ENCODE data around the gene CGB1. TPM values are rescaled to one million over a fixed set of nuclear protein-coding genes. Genes with fewer than 3 reads are reported as not detected.

Gene CGB1
- total RNA-seq, 6 experiments from 2014 or later = 0.38 to 1.0 TPM; not detected in 4

GRCh38 chr19:49004133-49004532 lies 32.6 kb downstream of the CGB1 start:
- H3K27ac Mint-ChIP-seq = no peak overlapping the region; the same call in 1 of the 2 replicates
- H3K36me3 Mint-ChIP-seq (ENCODE audit: low read depth) = peaks cover 10% of the 10 kb centered on the region
- H3K4me3 Mint-ChIP-seq = no peak overlapping the region
- no peak for DNase-seq
- H3K4me1 Mint-ChIP-seq (ENCODE audit: low read depth) = peaks cover 10% of the 10 kb centered on the region
- H3K9me3 Mint-ChIP-seq = no peaks in the 10 kb centered on the region
- TF ChIP-seq CTCF (IDR thresholded peaks at IDR 0.05) = no peak
- H3K27me3 Mint-ChIP-seq (ENCODE audit: insufficient read depth) = peaks cover 1% of the 10 kb centered on the region; the same call in 1 of the 2 replicates

DNA sequence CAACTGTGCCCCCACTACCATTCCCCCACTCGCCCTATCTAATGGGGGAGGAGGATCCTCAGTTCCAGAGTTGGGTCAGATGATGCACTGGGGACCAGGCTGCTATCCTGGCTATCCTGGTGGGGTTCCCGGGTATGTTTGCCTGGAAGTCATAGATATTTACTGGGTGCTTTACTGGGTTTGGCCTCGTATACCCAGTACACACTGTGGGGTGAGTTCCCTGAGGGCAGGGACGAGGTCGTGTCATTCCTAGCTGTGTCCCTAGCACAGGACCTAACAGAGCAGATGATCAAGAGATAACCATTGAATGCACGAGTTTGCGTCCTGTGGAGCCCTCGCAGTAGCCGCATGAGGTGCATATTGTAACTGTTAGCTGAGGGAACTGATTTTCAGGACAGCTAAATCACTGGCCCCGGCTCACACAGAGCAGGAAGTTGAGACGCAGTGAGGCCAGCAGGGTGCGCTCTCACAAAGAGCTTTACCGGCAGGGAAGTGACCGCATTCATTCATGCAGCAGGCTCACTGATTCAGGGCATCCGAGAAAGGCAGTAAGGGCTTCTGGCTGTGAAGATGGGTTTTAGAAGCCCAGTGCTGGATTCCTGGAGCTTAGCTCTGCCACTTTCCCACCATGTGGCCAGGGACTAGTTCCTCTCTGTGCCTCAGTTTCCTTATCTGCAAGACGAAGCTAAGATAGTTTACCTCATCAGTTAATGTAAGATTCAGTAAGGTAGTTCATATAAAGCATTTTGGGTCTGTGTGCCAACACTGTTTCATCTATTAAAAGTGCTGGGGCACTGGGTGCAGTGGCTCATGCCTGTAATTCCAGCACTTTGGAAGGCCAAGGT lies 37.0 kb downstream of the CGB1 start:
- peaks cover 11% of the 10 kb centered on the region for H3K36me3 Mint-ChIP-seq (ENCODE audit: low read depth)
- H3K27me3 Mint-ChIP-seq (ENCODE audit: insufficient read depth) = no peaks in the 10 kb centered on the region; the same call in 1 of the 2 replicates

DNA sequence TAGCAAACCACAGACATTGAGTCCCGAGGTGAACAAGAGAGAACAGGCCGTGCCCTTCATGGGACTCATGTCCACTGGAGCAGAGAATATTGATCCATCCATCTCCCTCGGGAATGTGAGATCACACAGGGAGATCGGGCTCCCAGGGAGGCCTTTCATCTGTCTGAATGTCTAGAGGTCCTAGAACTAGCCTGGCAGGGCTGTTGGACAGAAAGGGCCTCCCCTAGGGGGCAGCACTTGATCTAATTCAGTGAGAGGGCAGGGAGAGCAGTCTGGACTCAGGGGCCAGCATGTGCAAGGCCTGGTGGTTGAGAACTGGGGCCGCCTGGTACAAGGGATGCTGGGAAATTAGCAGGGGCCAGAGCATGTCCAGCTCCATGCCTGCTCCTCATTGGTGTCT lies 38.7 kb downstream of the CGB1 start:
- TF ChIP-seq CTCF (IDR thresholded peaks at IDR 0.05) = peak; percentile 82
- no peaks in the 10 kb centered on the region for H3K9me3 Mint-ChIP-seq
- peaks cover 35% of the 10 kb centered on the region for H3K4me1 Mint-ChIP-seq (ENCODE audit: low read depth)
- peaks cover 2% of the 10 kb centered on the region; the same call in 1 of the 2 replicates for H3K27me3 Mint-ChIP-seq (ENCODE audit: insufficient read depth)
- peak; percentile 50 for DNase-seq
- peak overlapping the region; percentile 42; the same call in 1 of the 2 replicates for H3K27ac Mint-ChIP-seq
- H3K36me3 Mint-ChIP-seq (ENCODE audit: low read depth) = peaks cover 18% of the 10 kb centered on the region
- H3K4me3 Mint-ChIP-seq = no peak overlapping the region

More for the DNA sequence above, 37.0 kb downstream of the CGB1 start:
- DNase-seq = peak; percentile 50
- peak; percentile 86 for TF ChIP-seq CTCF (IDR thresholded peaks at IDR 0.05)
- Mint-ChIP-seq H3K4me1 (ENCODE audit: low read depth) (peaks cover 26% of the 10 kb centered on the region), H3K9me3 (no peaks in the 10 kb centered on the region), H3K4me3 (no peak overlapping the region), H3K27ac (peak overlapping the region; percentile 66)

- no peak for TF ChIP-seq CTCF (IDR thresholded peaks at IDR 0.05)
- Mint-ChIP-seq H3K27ac (peak overlapping the region; percentile 95), H3K27me3 (ENCODE audit: insufficient read depth) (peaks cover 2% of the 10 kb centered on the region; the same call in 1 of the 2 replicates), H3K4me1 (ENCODE audit: low read depth) (peaks cover 38% of the 10 kb centered on the region), H3K36me3 (ENCODE audit: low read depth) (peaks cover 24% of the 10 kb centered on the region), H3K9me3 (no peaks in the 10 kb centered on the region), H3K4me3 (peak overlapping the region; percentile 99)
- DNase-seq = no peak
Observed at GRCh38 chr19:48994035-48994386, 42.7 kb downstream of the CGB1 start.

DNA sequence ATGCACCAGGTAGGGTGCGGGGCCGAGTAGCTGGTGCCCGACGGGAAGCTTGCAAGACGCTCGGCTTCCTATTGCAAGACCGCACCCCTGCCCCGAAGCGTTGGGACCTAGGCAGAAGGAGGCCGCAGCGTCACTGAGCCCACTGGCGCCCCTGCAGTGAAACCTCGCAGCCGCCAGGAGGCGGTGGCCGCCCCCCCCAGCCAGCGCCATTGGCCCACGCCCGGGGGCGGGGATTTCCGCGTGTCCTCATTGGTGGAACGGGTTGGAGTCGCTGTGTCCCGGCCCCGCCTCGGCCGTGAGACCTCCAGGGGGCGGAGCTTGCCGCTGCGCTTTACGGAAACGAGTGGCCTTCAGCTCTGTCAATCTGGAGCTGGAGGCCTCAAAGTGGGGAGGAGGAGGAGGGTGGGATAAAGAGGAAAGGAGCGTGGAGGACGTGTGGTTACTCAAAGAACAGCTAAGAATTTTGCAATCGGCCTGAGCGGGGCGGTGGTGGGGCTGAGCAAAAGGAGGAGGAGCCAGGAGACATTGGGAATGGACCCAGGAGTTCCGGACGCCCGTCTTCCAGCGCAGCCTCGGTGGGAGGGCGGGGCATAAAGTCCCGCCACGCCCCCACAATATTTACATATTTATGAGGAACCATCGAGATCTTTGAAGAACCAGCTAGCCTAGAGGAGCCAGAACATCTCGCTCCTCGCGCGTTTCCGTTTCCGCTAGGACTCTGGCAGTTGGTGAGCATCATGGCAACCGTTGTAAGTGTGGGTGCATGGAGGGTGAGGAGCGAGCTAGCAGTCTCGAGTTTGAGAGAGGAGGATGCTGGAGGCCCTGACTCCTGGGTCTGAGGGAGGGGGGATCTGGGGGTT lies 43.3 kb downstream of the CGB1 start, which contains the start of the genes GYS1 and RUVBL2:
TSS of gene GYS1 (minus strand) at position 135 of the 860 bp plus-strand sequence. CDS start 197 bp downstream, outside the sequence.
TSS of gene RUVBL2 (plus strand) at position 713 of the 860 bp plus-strand sequence. CDS start at position 738, 25 bp downstream.
- Mint-ChIP-seq H3K36me3 (ENCODE audit: low read depth) (peaks cover 29% of the 10 kb centered on the region), H3K27me3 (ENCODE audit: insufficient read depth) (peaks cover 2% of the 10 kb centered on the region; the same call in 1 of the 2 replicates), H3K4me3 (peak within 1 kb of the TSS; percentile 99), H3K9me3 (no peaks in the 10 kb centered on the region), H3K4me1 (ENCODE audit: low read depth) (peaks cover 38% of the 10 kb centered on the region), H3K27ac (peak within 1 kb of the TSS; percentile 95)
- DNase-seq = peak; percentile 99
- TF ChIP-seq CTCF (IDR thresholded peaks at IDR 0.05) = peak; percentile 99
